ENCODE results near the gene TMEM272. TPM values are rescaled to one million over a fixed set of nuclear protein-coding genes. Genes with fewer than 3 reads are reported as not detected.

Gene TMEM272
- total RNA-seq, 4 donors from 2014 or later, result not detected

GRCh38 chr13:51843529-51843928 lies 1.4 kb downstream of the TMEM272 start:
- intact Hi-C loops (cut with DNase I; ENCODE audit: low total_unique reads), result no loop called here
- Histone ChIP-seq H3K9me3 (no peaks in the 10 kb centered on the region), H3K36me3 (no peaks in the 10 kb centered on the region), H3K27me3 (no peaks in the 10 kb centered on the region), H3K4me1 (peaks cover 0 to 3% (median 0%) of the 10 kb centered on the region in 4 donors), H3K27ac (no peak overlapping the region), H3K4me3 (no peak overlapping the region)
- in situ Hi-C loops (cut with MboI; ENCODE audit: low pct_ligation_motif_present in 1 of 4, low pct_unique_long_range_greater_than_20kb in 1 of 4, low sequenced_read_pairs in 3 of 4), result no loop called here
- 57 to 72% methylated on average over 3 of the region's 3 CpGs for WGBS, 2 donors (ENCODE audit: low coverage in 1 of 2)
- no peak for TF ChIP-seq POLR2AphosphoS5 (IDR thresholded peaks at IDR 0.05)
- no peak for TF ChIP-seq EP300 (IDR thresholded peaks at IDR 0.05; ENCODE audit: low read depth)
- no peak for TF ChIP-seq CTCF (IDR thresholded peaks at IDR 0.05)
- no peak for TF ChIP-seq POLR2A (IDR thresholded peaks at IDR 0.05)
- no peak for DNase-seq

- 72 to 77% methylated on average over 5 to 6 of the region's 6 CpGs for WGBS, 2 donors (ENCODE audit: low coverage in 1 of 2)
Observed at GRCh38 chr13:51841732-51842131, 3.2 kb downstream of the TMEM272 start.

GRCh38 chr13:51840917-51841316 lies 4.1 kb downstream of the TMEM272 start:
- TF ChIP-seq POLR2AphosphoS5 (IDR thresholded peaks at IDR 0.05) (no peak), CTCF (IDR thresholded peaks at IDR 0.05) (no peak), POLR2A (IDR thresholded peaks at IDR 0.05) (no peak), EP300 (IDR thresholded peaks at IDR 0.05; ENCODE audit: low read depth) (no peak)
- 88 to 100% methylated on average over 1 to 6 of the region's 6 CpGs for WGBS, 2 donors (ENCODE audit: low coverage in 1 of 2)
- Histone ChIP-seq H3K36me3 (no peaks in the 10 kb centered on the region), H3K27me3 (no peaks in the 10 kb centered on the region), H3K4me3 (no peak overlapping the region), H3K27ac (no peak overlapping the region), H3K4me1 (peaks cover 0 to 3% (median 0%) of the 10 kb centered on the region in 4 donors), H3K9me3 (no peaks in the 10 kb centered on the region)
- intact Hi-C loops (cut with DNase I; ENCODE audit: low total_unique reads) (loop anchor here (1.0 kb wide), 1 partner anchor 21 kb away; no protein-coding TSS in a partner anchor), in situ Hi-C loops (cut with MboI; ENCODE audit: low pct_ligation_motif_present in 1 of 4, low pct_unique_long_range_greater_than_20kb in 1 of 4, low sequenced_read_pairs in 3 of 4) (no loop called here)
- no peak for DNase-seq

More at GRCh38 chr13:51841732-51842131, 3.2 kb downstream of the TMEM272 start:
- H3K27ac ChIP-seq, result no peak overlapping the region
- no peaks in the 10 kb centered on the region for H3K27me3 ChIP-seq
- H3K9me3 ChIP-seq, result no peaks in the 10 kb centered on the region
- in situ Hi-C loops (cut with MboI; ENCODE audit: low pct_ligation_motif_present in 1 of 4, low pct_unique_long_range_greater_than_20kb in 1 of 4, low sequenced_read_pairs in 3 of 4), result no loop called here
- H3K36me3 ChIP-seq, result no peaks in the 10 kb centered on the region
- no peak for TF ChIP-seq CTCF (IDR thresholded peaks at IDR 0.05)
- TF ChIP-seq POLR2AphosphoS5 (IDR thresholded peaks at IDR 0.05), result no peak
- no peak for TF ChIP-seq EP300 (IDR thresholded peaks at IDR 0.05; ENCODE audit: low read depth)
- no peak for TF ChIP-seq POLR2A (IDR thresholded peaks at IDR 0.05)
- no peak overlapping the region for H3K4me3 ChIP-seq
- no peak for DNase-seq
- intact Hi-C loops (cut with DNase I; ENCODE audit: low total_unique reads), result loop anchor here (1.0 kb wide), 1 partner anchor 21 kb away; no protein-coding TSS in a partner anchor
- H3K4me1 ChIP-seq, result peaks cover 0 to 3% (median 0%) of the 10 kb centered on the region in 4 donors

DNA sequence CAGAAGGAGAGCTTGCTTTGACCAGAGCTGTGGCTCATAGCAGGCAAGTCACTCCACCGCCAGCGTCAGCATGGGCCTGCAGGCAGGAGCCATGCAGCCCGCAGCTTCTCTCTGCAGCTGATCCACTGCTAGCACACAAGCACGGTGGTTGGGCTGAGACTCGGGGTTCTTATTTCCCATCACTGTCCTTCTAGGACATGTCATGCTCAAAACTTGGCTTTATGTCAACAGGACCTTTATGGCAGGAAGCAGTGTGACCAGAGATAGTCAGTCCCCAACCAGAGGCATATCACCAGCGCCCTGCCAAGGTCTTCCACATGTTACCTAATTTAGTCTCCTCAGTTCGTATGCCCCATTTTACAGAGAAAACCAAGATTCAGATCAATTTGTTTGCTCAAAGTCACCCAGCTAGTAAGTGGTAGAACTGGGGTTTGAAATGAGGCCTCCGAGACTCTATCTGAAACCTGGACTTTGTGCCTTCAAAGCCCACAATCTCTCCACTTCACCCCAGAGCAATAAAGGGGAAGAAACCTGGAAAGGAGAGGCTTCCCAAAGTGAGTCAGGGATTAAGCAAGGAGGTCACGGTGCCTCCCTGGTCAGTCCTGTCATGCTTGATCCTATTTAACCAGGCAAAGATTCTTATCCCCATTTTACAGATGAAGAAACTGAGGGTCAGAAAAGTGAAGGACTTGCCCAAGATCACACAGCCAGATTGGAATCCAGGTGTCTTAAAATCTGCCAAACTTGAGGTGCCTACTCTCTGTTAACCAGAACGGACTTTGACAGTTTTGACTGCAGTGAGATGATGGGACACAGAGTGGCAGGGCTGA lies 5.1 kb downstream of the TMEM272 start:
- H3K4me1 ChIP-seq, result peaks cover 0 to under 1% (median 0%) of the 10 kb centered on the region in 4 donors
- no peaks in the 10 kb centered on the region for H3K9me3 ChIP-seq
- 88% methylated on average over 10 of the region's 10 CpGs; no CpG with 5 or more reads in 1 of the 2 donors for WGBS, 2 donors (ENCODE audit: low coverage in 1 of 2)
- no peak overlapping the region for H3K27ac ChIP-seq
- DNase-seq, result no peak
- H3K36me3 ChIP-seq, result no peaks in the 10 kb centered on the region
- TF ChIP-seq POLR2A (IDR thresholded peaks at IDR 0.05) (no peak), CTCF (IDR thresholded peaks at IDR 0.05) (no peak), EP300 (IDR thresholded peaks at IDR 0.05; ENCODE audit: low read depth) (no peak), POLR2AphosphoS5 (IDR thresholded peaks at IDR 0.05) (no peak)
- in situ Hi-C loops (cut with MboI; ENCODE audit: low pct_ligation_motif_present in 1 of 4, low pct_unique_long_range_greater_than_20kb in 1 of 4, low sequenced_read_pairs in 3 of 4) (no loop called here), intact Hi-C loops (cut with DNase I; ENCODE audit: low total_unique reads) (no loop called here)
- no peak overlapping the region for H3K4me3 ChIP-seq
- no peaks in the 10 kb centered on the region for H3K27me3 ChIP-seq

Measured in transverse colon (tissue), 4 donors.